Keratinocyte (primary cell): ENCODE results near the gene RUNX1.

Source experiments
- CTCF ChIP-seq, 3 experiments: IDR thresholded peaks in 1 of 3; conservative IDR thresholded peaks in 1 of 3; optimal IDR thresholded peaks in 1 of 3; 2 replicates in 2 of 3; 3 replicates in 1 of 3; pipeline versions ENCODE3 to v1.5.1; 2011; ENCODE audit warnings: low read length in 3 of 3, mild to moderate bottlenecking in 3 of 3, moderate library complexity in 2 of 3, control low read depth in 1 of 3, inconsistent platforms in 1 of 3; ENCODE audit not compliant: insufficient read depth in 2 of 3; ENCODE audit errors: extremely low read depth in 1 of 3
- EZH2 ChIP-seq: IDR thresholded peaks from one replicate; pipeline ENCODE4 v1.6.1; 2012; ENCODE audit warnings: inconsistent platforms, mild to moderate bottlenecking, low read length, moderate library complexity

GRCh38 chr21:35010447-35010846 is 38.7 kb downstream of the RUNX1 start:
- TF ChIP-seq CTCF (optimal IDR thresholded peaks at IDR 0.05 in 1 of 3, IDR thresholded peaks at IDR 0.05 in 1 of 3, conservative IDR thresholded peaks at IDR 0.05 in 1 of 3; ENCODE audit: extremely low read depth in 1 of 3, insufficient read depth in 2 of 3, low read length in 3 of 3), result no peak
- no peak for TF ChIP-seq EZH2
